ENCODE measurements around the gene TMEM171.

TMEM171 gene

GRCh38 chr5:73170522-73170921, 50.1 kb downstream of the TMEM171 start:
- Histone ChIP-seq H3K4me2 (no peak overlapping the region), H3K9ac (no peak overlapping the region), H3K27me3 (ENCODE audit: insufficient read depth, low read depth) (peaks cover 7% of the 10 kb centered on the region), H2AFZ (ENCODE audit: low read depth) (no peak overlapping the region), H3K36me3 (ENCODE audit: insufficient read depth) (no peaks in the 10 kb centered on the region), H3K4me3 (IDR thresholded peaks at IDR 0.05; ENCODE audit: insufficient read depth, low read depth, low read length) (no peak overlapping the region), H4K20me1 (ENCODE audit: insufficient read depth) (no peaks in the 10 kb centered on the region), H3K79me2 (ENCODE audit: insufficient read depth, low read depth) (no peaks in the 10 kb centered on the region), H3K4me1 (ENCODE audit: low read depth, poor library complexity, severe bottlenecking) (no peaks in the 10 kb centered on the region), H3K27ac (no peak overlapping the region)
- TF ChIP-seq CTCF (conservative IDR thresholded peaks at IDR 0.05; ENCODE audit: low read depth, low read length) = peak; percentile 57; the same call in 1 of the 2 replicates

- no peak overlapping the region for H3K4me3 ChIP-seq (IDR thresholded peaks at IDR 0.05; ENCODE audit: insufficient read depth, low read depth, low read length)
- no peaks in the 10 kb centered on the region for H3K4me1 ChIP-seq (ENCODE audit: low read depth, poor library complexity, severe bottlenecking)
- no peak overlapping the region for H2AFZ ChIP-seq (ENCODE audit: low read depth)
- H3K36me3 ChIP-seq (ENCODE audit: insufficient read depth) = no peaks in the 10 kb centered on the region
- no peak overlapping the region for H3K4me2 ChIP-seq
- no peak overlapping the region for H3K9ac ChIP-seq
- no peak for TF ChIP-seq CTCF (conservative IDR thresholded peaks at IDR 0.05; ENCODE audit: low read depth, low read length)
- H3K27me3 ChIP-seq (ENCODE audit: insufficient read depth, low read depth) = no peaks in the 10 kb centered on the region
- H3K79me2 ChIP-seq (ENCODE audit: insufficient read depth, low read depth) = no peaks in the 10 kb centered on the region
- H4K20me1 ChIP-seq (ENCODE audit: insufficient read depth) = no peaks in the 10 kb centered on the region
- H3K27ac ChIP-seq = no peak overlapping the region
These were observed 51.1 kb downstream of the TMEM171 start for GRCh38 chr5:73171495-73171894.

GRCh38 chr5:73172951-73173350, 52.6 kb downstream of the TMEM171 start, which contains the start of gene TMEM174:
TMEM174 (plus strand) TSS chr5:73173193; CDS start chr5:73173244, 51 bp downstream.
- no peak within 1 kb of the TSS for H3K4me2 ChIP-seq
- H3K9ac ChIP-seq = no peak within 1 kb of the TSS
- TF ChIP-seq CTCF (conservative IDR thresholded peaks at IDR 0.05; ENCODE audit: low read depth, low read length) = no peak
- no peak within 1 kb of the TSS for H3K27ac ChIP-seq
- H3K36me3 ChIP-seq (ENCODE audit: insufficient read depth) = no peaks in the 10 kb centered on the region
- H3K4me3 ChIP-seq (IDR thresholded peaks at IDR 0.05; ENCODE audit: insufficient read depth, low read depth, low read length) = no peak within 1 kb of the TSS
- H3K4me1 ChIP-seq (ENCODE audit: low read depth, poor library complexity, severe bottlenecking) = no peaks in the 10 kb centered on the region
- H2AFZ ChIP-seq (ENCODE audit: low read depth) = no peak within 1 kb of the TSS
- no peaks in the 10 kb centered on the region for H3K27me3 ChIP-seq (ENCODE audit: insufficient read depth, low read depth)
- no peaks in the 10 kb centered on the region for H4K20me1 ChIP-seq (ENCODE audit: insufficient read depth)
- H3K79me2 ChIP-seq (ENCODE audit: insufficient read depth, low read depth) = no peaks in the 10 kb centered on the region

- Histone ChIP-seq H3K79me2 (ENCODE audit: insufficient read depth, low read depth) (no peaks in the 10 kb centered on the region), H3K27me3 (ENCODE audit: insufficient read depth, low read depth) (no peaks in the 10 kb centered on the region), H3K9ac (no peak overlapping the region), H3K4me2 (no peak overlapping the region), H4K20me1 (ENCODE audit: insufficient read depth) (no peaks in the 10 kb centered on the region), H3K4me3 (IDR thresholded peaks at IDR 0.05; ENCODE audit: insufficient read depth, low read depth, low read length) (no peak overlapping the region), H3K4me1 (ENCODE audit: low read depth, poor library complexity, severe bottlenecking) (no peaks in the 10 kb centered on the region), H3K27ac (no peak overlapping the region), H2AFZ (ENCODE audit: low read depth) (no peak overlapping the region), H3K36me3 (ENCODE audit: insufficient read depth) (no peaks in the 10 kb centered on the region)
- no peak for TF ChIP-seq CTCF (conservative IDR thresholded peaks at IDR 0.05; ENCODE audit: low read depth, low read length)
These were observed 53.9 kb downstream of the TMEM171 start for GRCh38 chr5:73174100-73174815.
